ENCODE measurements around the gene CACNA1S. TPM values are rescaled to one million over a fixed set of nuclear protein-coding genes. Genes with fewer than 3 reads are reported as not detected.

The CACNA1S gene
- total and polyA plus RNA-seq, 2 donors (not counting 1 experiment from before 2014, with no cell fraction given), result not detected

GRCh38 chr1:201126832-201127754 lies 14.9 kb upstream of the CACNA1S start, which contains the start of gene ASCL5:
ASCL5 (minus strand) TSS chr1:201127184; CDS start chr1:201115372, 11,812 bp downstream.
- DNase-seq (no peak), ATAC-seq (ENCODE audit: low read depth) (no peak)
- H2AFZ ChIP-seq (ENCODE audit: insufficient read depth, low read depth, low read length, poor library complexity, severe bottlenecking), result no peak within 1 kb of the TSS
- no peaks in the 10 kb centered on the region for H3K4me1 ChIP-seq (ENCODE audit: control insufficient read depth in 2 of 2, insufficient read depth in 2 of 2, low read length in 2 of 2)
- H3K4me3 ChIP-seq (ENCODE audit: control extremely low read depth in 1 of 5, extremely low read depth in 1 of 5, insufficient read depth in 1 of 5, low read depth in 2 of 5, low read length in 4 of 5), result no peak within 1 kb of the TSS
- Mint-ChIP-seq H3K4me1 (no peaks in the 10 kb centered on the region), H3K27ac (no peak within 1 kb of the TSS), H3K4me3 (no peak within 1 kb of the TSS), H3K27me3 (peaks cover 17% of the 10 kb centered on the region), H3K9me3 (ENCODE audit: insufficient read depth) (peaks cover 3% of the 10 kb centered on the region)
- no peak for TF ChIP-seq EZH2 (IDR thresholded peaks at IDR 0.05; ENCODE audit: borderline replicate concordance, insufficient read depth, low read depth, low read length, poor library complexity, severe bottlenecking)
- TF ChIP-seq CTCF (IDR thresholded peaks at IDR 0.05), result no peak
- no peak within 1 kb of the TSS for H3K27ac ChIP-seq (ENCODE audit: low read length in 2 of 2)
- ChIA-PET POLR2A (no interaction called here), CTCF (interaction anchor here (1.6 kb wide), 1 partner anchor 155 kb away, joined by 5 read pairs; no protein-coding TSS in a partner anchor)
- no peak within 1 kb of the TSS for H3K4me2 ChIP-seq (replicated peaks; ENCODE audit: low read depth, low read length, poor library complexity, severe bottlenecking)
- H4K20me1 ChIP-seq (ENCODE audit: control insufficient read depth, insufficient read depth, low read length, poor library complexity, severe bottlenecking), result no peaks in the 10 kb centered on the region
- intact Hi-C loops (cut with micrococcal nuclease), result no loop called here
- WGBS (ENCODE audit: insufficient coverage), result 91% methylated on average over 23 of the region's 24 CpGs
- no peaks in the 10 kb centered on the region for H3K9me3 ChIP-seq (ENCODE audit: control extremely low read depth in 1 of 3, control insufficient read depth in 2 of 3, insufficient read depth in 1 of 3, low read length in 2 of 3)
- no peak within 1 kb of the TSS for H3K9ac ChIP-seq (ENCODE audit: low read length)
- H3K27me3 ChIP-seq (replicated peaks in 1 of 4; ENCODE audit: control extremely low read depth in 1 of 4, control insufficient read depth in 3 of 4, insufficient read depth in 4 of 4, low read length in 3 of 4), result peaks cover 0 to 3% (median 0%) of the 10 kb centered on the region in 4 experiments
- no peaks in the 10 kb centered on the region for H3K36me3 ChIP-seq (replicated peaks in 1 of 2; ENCODE audit: control extremely low read depth in 1 of 2, control insufficient read depth in 1 of 2, extremely low read depth in 1 of 2, insufficient read depth in 2 of 2, low read length in 1 of 2)
- H3K79me2 ChIP-seq (ENCODE audit: control insufficient read depth, insufficient read depth, low read length), result no peaks in the 10 kb centered on the region

- ATAC-seq (ENCODE audit: low read depth) (no peak), DNase-seq (no peak)
- ChIA-PET POLR2A (no interaction called here), CTCF (interaction anchor here (1.6 kb wide), 1 partner anchor 154 kb away, joined by 5 read pairs; no protein-coding TSS in a partner anchor)
- Histone ChIP-seq H3K79me2 (ENCODE audit: control insufficient read depth, insufficient read depth, low read length) (no peaks in the 10 kb centered on the region), H3K4me2 (replicated peaks; ENCODE audit: low read depth, low read length, poor library complexity, severe bottlenecking) (no peak overlapping the region), H3K4me1 (ENCODE audit: control insufficient read depth in 2 of 2, insufficient read depth in 2 of 2, low read length in 2 of 2) (no peaks in the 10 kb centered on the region), H3K9me3 (ENCODE audit: control extremely low read depth in 1 of 3, control insufficient read depth in 2 of 3, insufficient read depth in 1 of 3, low read length in 2 of 3) (no peaks in the 10 kb centered on the region), H2AFZ (ENCODE audit: insufficient read depth, low read depth, low read length, poor library complexity, severe bottlenecking) (no peak overlapping the region), H3K9ac (ENCODE audit: low read length) (no peak overlapping the region), H3K27me3 (replicated peaks in 1 of 4; ENCODE audit: control extremely low read depth in 1 of 4, control insufficient read depth in 3 of 4, insufficient read depth in 4 of 4, low read length in 3 of 4) (peaks cover 0 to 3% (median 0%) of the 10 kb centered on the region in 4 experiments), H3K4me3 (ENCODE audit: control extremely low read depth in 1 of 5, extremely low read depth in 1 of 5, insufficient read depth in 1 of 5, low read depth in 2 of 5, low read length in 4 of 5) (no peak overlapping the region), H3K36me3 (replicated peaks in 1 of 2; ENCODE audit: control extremely low read depth in 1 of 2, control insufficient read depth in 1 of 2, extremely low read depth in 1 of 2, insufficient read depth in 2 of 2, low read length in 1 of 2) (no peaks in the 10 kb centered on the region), H4K20me1 (ENCODE audit: control insufficient read depth, insufficient read depth, low read length, poor library complexity, severe bottlenecking) (no peaks in the 10 kb centered on the region), H3K27ac (ENCODE audit: low read length in 2 of 2) (no peak overlapping the region)
- Mint-ChIP-seq H3K4me3 (no peak overlapping the region), H3K27ac (no peak overlapping the region), H3K9me3 (ENCODE audit: insufficient read depth) (no peaks in the 10 kb centered on the region), H3K4me1 (no peaks in the 10 kb centered on the region), H3K27me3 (peaks cover 22% of the 10 kb centered on the region)
- 76% methylated on average over 3 of the region's 3 CpGs for WGBS (ENCODE audit: insufficient coverage)
- TF ChIP-seq EZH2 (IDR thresholded peaks at IDR 0.05; ENCODE audit: borderline replicate concordance, insufficient read depth, low read depth, low read length, poor library complexity, severe bottlenecking) (no peak), CTCF (IDR thresholded peaks at IDR 0.05) (no peak)
- intact Hi-C loops (cut with micrococcal nuclease), result no loop called here
These were observed 14.2 kb upstream of the CACNA1S start for GRCh38 chr1:201126463-201126831.

Data from B cell (primary cell).